Spleen (tissue), 3 donors: ENCODE data around the gene RNF215.

Experiments used
- POLR2A ChIP-seq, 3 donors: fragments of 450-650 bp; IDR thresholded peaks; one replicate each; pipeline ENCODE4 v1.5.1; 2017; ENCODE audit warnings: antibody characterized with exemption in 3 of 3, mild to moderate bottlenecking in 1 of 3
- POLR2AphosphoS5 ChIP-seq, 3 donors: sonication (generic); formaldehyde crosslinking; IDR thresholded peaks; one replicate each; pipeline ENCODE4 v1.5.1; 2017; ENCODE audit warnings: antibody characterized with exemption in 3 of 3

DNA sequence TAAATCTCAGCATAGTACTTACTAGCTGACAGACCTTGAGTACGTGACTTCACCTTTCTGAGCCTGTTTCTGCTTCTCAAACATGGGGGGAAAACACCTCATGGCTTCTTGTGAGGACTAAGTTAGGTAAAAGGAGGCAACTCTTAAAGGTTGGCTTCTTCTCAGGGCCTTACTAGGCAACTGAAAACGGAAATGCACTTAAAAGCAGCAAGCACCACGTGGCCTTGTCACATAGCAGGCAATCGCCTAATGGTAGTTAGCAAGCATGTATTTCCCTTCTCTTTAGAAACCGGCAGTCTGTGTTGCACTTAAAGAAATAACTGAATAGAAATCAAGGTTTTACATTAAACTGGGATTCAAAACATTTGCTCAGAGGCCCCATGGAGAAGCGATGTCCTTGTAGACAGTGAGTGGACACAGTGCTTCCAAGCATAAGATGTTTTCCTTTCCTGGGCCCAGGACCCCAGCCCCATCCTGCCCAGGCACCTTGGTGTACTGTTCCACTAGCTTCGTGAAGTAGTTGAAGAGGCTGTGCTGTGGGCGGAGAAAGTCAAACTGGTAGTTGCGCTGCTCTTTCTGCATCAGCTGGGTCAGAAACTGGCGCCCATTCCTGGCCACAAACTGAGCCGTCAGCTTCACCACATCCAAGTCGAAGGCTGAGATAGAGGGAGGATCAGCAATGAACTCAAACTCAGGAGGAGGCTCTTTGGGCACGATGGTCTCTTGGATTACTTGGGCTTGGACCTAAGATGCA lies 42.6 kb downstream of the RNF215 start:
- TF ChIP-seq POLR2AphosphoS5 (IDR thresholded peaks at IDR 0.05), result peak in 1 of 3 donors; percentile 18
- no peak for TF ChIP-seq POLR2A (IDR thresholded peaks at IDR 0.05)
